Measurements from ENCODE around the gene IBA57. TPM values are rescaled to one million over a fixed set of nuclear protein-coding genes. Genes with fewer than 3 reads are reported as not detected.

Gene IBA57
- total RNA-seq, 4 donors from 2014 or later = 4.9 to 15.7 (median 12.3) TPM

DNA sequence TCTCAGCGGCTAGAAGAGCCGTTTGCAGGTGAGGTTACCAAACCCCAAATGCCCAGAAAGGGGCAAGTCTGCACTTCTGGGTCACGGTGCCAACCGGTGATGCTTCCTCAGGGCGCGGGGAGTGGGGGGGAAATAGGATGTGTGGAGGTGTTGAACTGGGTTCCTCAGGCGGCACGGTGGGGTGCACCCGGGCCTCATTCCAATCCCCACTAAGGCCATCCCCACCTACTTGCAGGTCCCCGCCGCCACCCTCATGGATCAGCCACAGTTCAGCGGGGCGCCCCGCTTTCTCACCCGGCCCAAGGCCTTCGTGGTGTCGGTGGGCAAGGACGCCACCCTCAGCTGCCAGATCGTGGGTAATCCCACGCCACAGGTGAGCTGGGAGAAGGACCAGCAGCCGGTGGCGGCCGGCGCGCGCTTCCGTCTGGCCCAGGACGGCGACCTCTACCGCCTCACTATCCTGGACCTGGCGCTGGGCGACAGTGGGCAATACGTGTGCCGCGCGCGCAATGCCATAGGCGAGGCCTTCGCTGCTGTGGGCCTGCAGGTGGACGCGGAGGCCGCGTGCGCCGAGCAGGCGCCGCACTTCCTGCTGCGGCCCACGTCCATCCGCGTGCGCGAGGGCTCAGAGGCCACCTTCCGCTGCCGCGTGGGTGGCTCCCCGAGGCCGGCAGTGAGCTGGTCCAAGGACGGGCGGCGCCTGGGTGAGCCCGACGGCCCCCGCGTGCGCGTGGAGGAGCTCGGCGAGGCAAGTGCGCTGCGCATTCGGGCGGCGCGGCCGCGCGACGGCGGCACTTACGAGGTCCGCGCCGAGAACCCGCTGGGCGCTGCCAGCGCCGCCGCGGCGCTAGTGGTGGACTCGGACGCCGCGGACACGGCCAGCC, 46.2 kb downstream of the IBA57 start:
- in situ Hi-C loops (cut with MboI; ENCODE audit: low sequenced_read_pairs in 4 of 4) = no loop called here
- no peak for TF ChIP-seq POLR2A (IDR thresholded peaks at IDR 0.05)
- TF ChIP-seq, protein P1, sequence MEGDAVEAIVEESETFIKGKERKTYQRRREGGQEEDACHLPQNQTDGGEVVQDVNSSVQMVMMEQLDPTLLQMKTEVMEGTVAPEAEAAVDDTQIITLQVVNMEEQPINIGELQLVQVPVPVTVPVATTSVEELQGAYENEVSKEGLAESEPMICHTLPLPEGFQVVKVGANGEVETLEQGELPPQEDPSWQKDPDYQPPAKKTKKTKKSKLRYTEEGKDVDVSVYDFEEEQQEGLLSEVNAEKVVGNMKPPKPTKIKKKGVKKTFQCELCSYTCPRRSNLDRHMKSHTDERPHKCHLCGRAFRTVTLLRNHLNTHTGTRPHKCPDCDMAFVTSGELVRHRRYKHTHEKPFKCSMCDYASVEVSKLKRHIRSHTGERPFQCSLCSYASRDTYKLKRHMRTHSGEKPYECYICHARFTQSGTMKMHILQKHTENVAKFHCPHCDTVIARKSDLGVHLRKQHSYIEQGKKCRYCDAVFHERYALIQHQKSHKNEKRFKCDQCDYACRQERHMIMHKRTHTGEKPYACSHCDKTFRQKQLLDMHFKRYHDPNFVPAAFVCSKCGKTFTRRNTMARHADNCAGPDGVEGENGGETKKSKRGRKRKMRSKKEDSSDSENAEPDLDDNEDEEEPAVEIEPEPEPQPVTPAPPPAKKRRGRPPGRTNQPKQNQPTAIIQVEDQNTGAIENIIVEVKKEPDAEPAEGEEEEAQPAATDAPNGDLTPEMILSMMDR (IDR thresholded peaks at IDR 0.05 in 4 of 5, conservative IDR thresholded peaks at IDR 0.05 in 1 of 5) = peak in 1 of 5 experiments; percentile 26
- intact Hi-C loops (cut with DNase I; ENCODE audit: low total_unique reads) = loop anchor here (5.0 kb wide), 1 partner anchor 66 kb away; no protein-coding TSS in a partner anchor
- peak overlapping the region; percentile 97 to 100 (median 100) for H3K27ac ChIP-seq
- peaks cover 32 to 67% of the 10 kb centered on the region in 2 donors for H3K4me1 ChIP-seq
- DNase-seq (no peak), ATAC-seq (no peak)
- H3K4me3 ChIP-seq = peak overlapping the region; percentile 54 to 92 (median 68)
- peaks cover 0 to 17% of the 10 kb centered on the region in 2 donors for H3K36me3 ChIP-seq
- H3K9me3 ChIP-seq = no peaks in the 10 kb centered on the region
- H3K27me3 ChIP-seq = no peaks in the 10 kb centered on the region

DNA sequence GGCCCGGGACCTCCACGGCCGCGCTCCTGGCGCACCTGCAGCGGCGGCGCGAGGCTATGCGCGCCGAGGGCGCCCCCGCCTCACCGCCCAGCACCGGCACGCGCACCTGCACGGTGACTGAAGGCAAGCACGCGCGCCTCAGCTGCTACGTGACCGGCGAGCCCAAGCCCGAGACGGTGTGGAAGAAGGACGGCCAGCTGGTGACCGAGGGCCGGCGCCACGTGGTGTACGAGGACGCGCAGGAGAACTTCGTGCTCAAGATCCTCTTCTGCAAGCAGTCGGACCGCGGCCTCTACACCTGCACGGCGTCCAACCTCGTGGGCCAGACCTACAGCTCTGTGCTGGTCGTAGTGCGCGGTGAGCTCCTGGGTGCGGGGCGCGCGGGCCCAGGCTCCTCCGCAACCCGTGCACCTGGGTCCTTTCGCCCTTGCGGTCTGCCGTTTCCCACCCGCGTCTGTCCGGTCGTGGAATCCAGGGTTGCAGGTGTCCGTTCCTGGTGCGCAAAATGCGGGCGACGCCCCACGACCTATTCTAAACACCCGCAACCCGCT, 46.9 kb downstream of the IBA57 start:
- Histone ChIP-seq H3K9me3 (no peaks in the 10 kb centered on the region), H3K27ac (peak overlapping the region; percentile 97 to 100 (median 100)), H3K27me3 (no peaks in the 10 kb centered on the region), H3K4me1 (peaks cover 25 to 64% of the 10 kb centered on the region in 2 donors), H3K36me3 (peaks cover 0 to 24% of the 10 kb centered on the region in 2 donors), H3K4me3 (peak overlapping the region; percentile 39 to 57 (median 47))
- intact Hi-C loops (cut with DNase I; ENCODE audit: low total_unique reads) = loop anchor here (5.0 kb wide), 1 partner anchor 65 kb away; no protein-coding TSS in a partner anchor
- ATAC-seq (no peak), DNase-seq (peak in 1 of 2 donors; percentile 73)
- TF ChIP-seq POLR2A (IDR thresholded peaks at IDR 0.05) = peak; percentile 17 to 36
- TF ChIP-seq, protein P1 (IDR thresholded peaks at IDR 0.05 in 4 of 5, conservative IDR thresholded peaks at IDR 0.05 in 1 of 5) = no peak
- in situ Hi-C loops (cut with MboI; ENCODE audit: low sequenced_read_pairs in 4 of 4) = no loop called here

GRCh38 chr1:228212966-228213844, 47.6 kb downstream of the IBA57 start:
- Histone ChIP-seq H3K4me1 (peaks cover 23 to 63% of the 10 kb centered on the region in 2 donors), H3K4me3 (peak overlapping the region; percentile 39 to 57 (median 52)), H3K27me3 (no peaks in the 10 kb centered on the region), H3K36me3 (peaks cover 0 to 31% of the 10 kb centered on the region in 2 donors), H3K27ac (peak overlapping the region; percentile 97 to 100 (median 100)), H3K9me3 (no peaks in the 10 kb centered on the region)
- peak; percentile 6 to 15 for TF ChIP-seq POLR2A (IDR thresholded peaks at IDR 0.05)
- TF ChIP-seq, protein P1 (IDR thresholded peaks at IDR 0.05 in 4 of 5, conservative IDR thresholded peaks at IDR 0.05 in 1 of 5) = peak in 4 of 5 experiments; percentile 29 to 63 (median 44)
- intact Hi-C loops (cut with DNase I; ENCODE audit: low total_unique reads) (loop anchor here (5.0 kb wide), 1 partner anchor 64 kb away; no protein-coding TSS in a partner anchor), in situ Hi-C loops (cut with MboI; ENCODE audit: low sequenced_read_pairs in 4 of 4) (no loop called here)
- peak; percentile 76 to 91 for DNase-seq
- ATAC-seq = peak; percentile 10 to 14
